Adipocyte (in vitro differentiated cells): ENCODE results near the gene SIPA1L3.
"Not testable (repeated sequence)": the region's sequence is repeated elsewhere in the genome, so short reads cannot be mapped to it uniquely, and the experiment has no call there.

ENCODE experiments used
- DNase-seq: peaks from one replicate; pipeline ENCODE4 v3.0.0-alpha.2; 2015; ENCODE audit warnings: low read depth
- H3K27me3 ChIP-seq: replicated peaks from 2 replicates; pipeline ENCODE4 v1.7.0; 2013; ENCODE audit warnings: mild to moderate bottlenecking, low read length, moderate library complexity; ENCODE audit not compliant: control insufficient read depth, insufficient read depth
- H3K36me3 ChIP-seq: 2 replicates; pipeline ENCODE4 v1.7.0; 2013; ENCODE audit warnings: low read length, mild to moderate bottlenecking, moderate library complexity; ENCODE audit not compliant: control insufficient read depth, insufficient read depth, severe bottlenecking
- H3K4me1 ChIP-seq: 2 replicates; pipeline ENCODE4 v1.7.0; 2013; ENCODE audit warnings: mild to moderate bottlenecking, low read length, moderate library complexity; ENCODE audit not compliant: control insufficient read depth, insufficient read depth
- H3K4me3 ChIP-seq: 2 replicates; pipeline ENCODE4 v1.7.0; 2013; ENCODE audit warnings: mild to moderate bottlenecking, low read length, moderate library complexity
- H3K9ac ChIP-seq: 2 replicates; pipeline ENCODE4 v1.7.0; 2013; ENCODE audit warnings: mild to moderate bottlenecking, low read length, moderate library complexity
- H3K9me3 ChIP-seq: 2 replicates; pipeline ENCODE4 v1.7.0; 2013; ENCODE audit warnings: mild to moderate bottlenecking, low read length, moderate library complexity; ENCODE audit not compliant: control insufficient read depth

SIPA1L3 gene

GRCh38 chr19:37906869-37907734 is at the start of gene SIPA1L3:
Gene SIPA1L3, plus strand, starts transcription at chr19:37907208. Its CDS starts 174,358 bp downstream, at chr19:38081566.
- H3K36me3 ChIP-seq = no peaks in the 10 kb centered on the region
- DNase-seq = peak; percentile 99
- H3K4me3 ChIP-seq = peak within 1 kb of the TSS; percentile 92
- H3K4me1 ChIP-seq = peaks cover 8% of the 10 kb centered on the region
- H3K9ac ChIP-seq = peak within 1 kb of the TSS; percentile 85
- no peaks in the 10 kb centered on the region for H3K9me3 ChIP-seq
- no peaks in the 10 kb centered on the region for H3K27me3 ChIP-seq

- no peak overlapping the region for H3K4me3 ChIP-seq
- no peaks in the 10 kb centered on the region for H3K36me3 ChIP-seq
- no peak overlapping the region for H3K9ac ChIP-seq
- no peak for DNase-seq
- peaks cover 5% of the 10 kb centered on the region for H3K9me3 ChIP-seq
- H3K27me3 ChIP-seq = no peaks in the 10 kb centered on the region
- H3K4me1 ChIP-seq = no peaks in the 10 kb centered on the region
These were observed 42.5 kb upstream of the SIPA1L3 start for GRCh38 chr19:37864501-37864900.

GRCh38 chr19:37865930-37866329 is 41.1 kb upstream of the SIPA1L3 start:
- H3K4me1 ChIP-seq, DNase-seq, H3K9ac ChIP-seq, H3K36me3 ChIP-seq, H3K9me3 ChIP-seq, H3K27me3 ChIP-seq, H3K4me3 ChIP-seq: not testable (repeated sequence)

- Histone ChIP-seq H3K9ac (no peak overlapping the region), H3K27me3 (no peaks in the 10 kb centered on the region), H3K4me1 (no peaks in the 10 kb centered on the region), H3K9me3 (peaks cover 5% of the 10 kb centered on the region), H3K36me3 (no peaks in the 10 kb centered on the region), H3K4me3 (no peak overlapping the region)
- DNase-seq = peak; percentile 40
These were observed 39.2 kb upstream of the SIPA1L3 start for GRCh38 chr19:37867831-37868230.

GRCh38 chr19:37869766-37870340 is 37.2 kb upstream of the SIPA1L3 start:
- H3K9ac ChIP-seq = no peak overlapping the region
- H3K4me3 ChIP-seq = no peak overlapping the region
- no peak for DNase-seq
- no peaks in the 10 kb centered on the region for H3K27me3 ChIP-seq
- H3K36me3 ChIP-seq = no peaks in the 10 kb centered on the region
- H3K4me1 ChIP-seq = no peaks in the 10 kb centered on the region
- H3K9me3 ChIP-seq = no peaks in the 10 kb centered on the region

GRCh38 chr19:37872383-37872782 is 34.6 kb upstream of the SIPA1L3 start:
- Histone ChIP-seq H3K4me1 (no peaks in the 10 kb centered on the region), H3K4me3 (no peak overlapping the region)
- peak; percentile 11 for DNase-seq

GRCh38 chr19:37874784-37875183 is 32.2 kb upstream of the SIPA1L3 start:
- no peak overlapping the region for H3K4me3 ChIP-seq
- no peaks in the 10 kb centered on the region for H3K27me3 ChIP-seq
- no peaks in the 10 kb centered on the region for H3K9me3 ChIP-seq
- H3K9ac ChIP-seq = no peak overlapping the region
- no peaks in the 10 kb centered on the region for H3K36me3 ChIP-seq
- H3K4me1 ChIP-seq = no peaks in the 10 kb centered on the region
- peak; percentile 11 for DNase-seq

More at GRCh38 chr19:37872383-37872782, 34.6 kb upstream of the SIPA1L3 start:
- Histone ChIP-seq H3K27me3 (no peaks in the 10 kb centered on the region), H3K36me3 (no peaks in the 10 kb centered on the region), H3K9me3 (no peaks in the 10 kb centered on the region), H3K9ac (no peak overlapping the region)

- Histone ChIP-seq H3K9ac (no peak overlapping the region), H3K9me3 (no peaks in the 10 kb centered on the region), H3K27me3 (no peaks in the 10 kb centered on the region), H3K4me1 (no peaks in the 10 kb centered on the region), H3K36me3 (no peaks in the 10 kb centered on the region), H3K4me3 (no peak overlapping the region)
- DNase-seq = no peak
These were observed 31.0 kb upstream of the SIPA1L3 start for GRCh38 chr19:37876032-37876431.

GRCh38 chr19:37877147-37877546 is 29.9 kb upstream of the SIPA1L3 start:
- H3K4me3 ChIP-seq = no peak overlapping the region
- no peaks in the 10 kb centered on the region for H3K4me1 ChIP-seq
- H3K9ac ChIP-seq = no peak overlapping the region
- DNase-seq = no peak
- H3K27me3 ChIP-seq = no peaks in the 10 kb centered on the region
- H3K36me3 ChIP-seq = no peaks in the 10 kb centered on the region
- H3K9me3 ChIP-seq = peaks cover 6% of the 10 kb centered on the region

GRCh38 chr19:37885392-37885791 is 21.6 kb upstream of the SIPA1L3 start:
- Histone ChIP-seq H3K9me3 (peaks cover 54% of the 10 kb centered on the region), H3K4me3 (no peak overlapping the region), H3K9ac (no peak overlapping the region), H3K4me1 (no peaks in the 10 kb centered on the region), H3K27me3 (peaks cover 5% of the 10 kb centered on the region), H3K36me3 (no peaks in the 10 kb centered on the region)
- DNase-seq = no peak

GRCh38 chr19:37886571-37886970 is 20.4 kb upstream of the SIPA1L3 start:
- no peak overlapping the region for H3K9ac ChIP-seq
- no peak for DNase-seq
- no peaks in the 10 kb centered on the region for H3K36me3 ChIP-seq
- no peaks in the 10 kb centered on the region for H3K4me1 ChIP-seq
- peaks cover 53% of the 10 kb centered on the region for H3K9me3 ChIP-seq
- H3K27me3 ChIP-seq = peaks cover 5% of the 10 kb centered on the region
- H3K4me3 ChIP-seq = no peak overlapping the region
